Stimulated activated CD8-positive, alpha-beta memory T cell treated with anti-CD3 and anti-CD28 coated beads, Interleukin-7, amount 100 ng/mL, for 24 hours (primary cell): ENCODE measurements around the gene ERI3.
A peak's percentile ranks its signal among the peaks of the same experiment; 100 is the strongest.

Experiments used
- DNase-seq: peaks from one replicate; pipeline ENCODE4 v3.0.0-alpha.2; 2020; ENCODE audit warnings: low read depth

ERI3 gene

GRCh38 chr1:44236490-44237272, 118.4 kb downstream of the ERI3 start:
- DNase-seq: no peak

- no peak for DNase-seq
Measured at GRCh38 chr1:44235808-44236207, 119.2 kb downstream of the ERI3 start.

- no peak for DNase-seq
Measured at GRCh38 chr1:44233593-44233992, 121.5 kb downstream of the ERI3 start.

- no peak for DNase-seq
Measured at GRCh38 chr1:44230796-44231195, 124.3 kb downstream of the ERI3 start.

- DNase-seq: no peak
Measured at GRCh38 chr1:44229435-44230167, 125.5 kb downstream of the ERI3 start.

- no peak for DNase-seq
Measured at GRCh38 chr1:44228218-44228617, 126.8 kb downstream of the ERI3 start.

- DNase-seq: no peak
Measured at GRCh38 chr1:44227211-44227610, 127.8 kb downstream of the ERI3 start.

- no peak for DNase-seq
Measured at GRCh38 chr1:44225761-44226160, 129.3 kb downstream of the ERI3 start.

- no peak for DNase-seq
Measured at GRCh38 chr1:44223187-44223610, 131.9 kb downstream of the ERI3 start.

GRCh38 chr1:44222397-44223186, 132.5 kb downstream of the ERI3 start:
- DNase-seq: no peak

GRCh38 chr1:44221769-44222168, 133.3 kb downstream of the ERI3 start:
- DNase-seq: no peak

- no peak for DNase-seq
Measured at GRCh38 chr1:44220755-44221154, 134.3 kb downstream of the ERI3 start.

GRCh38 chr1:44220001-44220751, 134.9 kb downstream of the ERI3 start:
- DNase-seq: no peak

- DNase-seq: no peak
Measured at GRCh38 chr1:44219301-44219626, 135.8 kb downstream of the ERI3 start.

GRCh38 chr1:44218503-44219300, 136.4 kb downstream of the ERI3 start:
- DNase-seq: no peak

- DNase-seq: peak; percentile 67
Measured at GRCh38 chr1:44217809-44218410, 137.1 kb downstream of the ERI3 start.

GRCh38 chr1:44213222-44214112, 141.6 kb downstream of the ERI3 start, which contains the start of gene DMAP1:
Gene DMAP1, plus strand, starts transcription at chr1:44213471. Its CDS starts 283 bp downstream, at chr1:44213754.
- peak; percentile 75 for DNase-seq

- no peak for DNase-seq
Measured at GRCh38 chr1:44212355-44213221, 142.5 kb downstream of the ERI3 start.

GRCh38 chr1:44210595-44210994, 144.5 kb downstream of the ERI3 start:
- DNase-seq: no peak
